Stimulated activated naive B cell treated with anti-CD40 and anti-IgM and Interleukin-4, amounts not matched to agents 10 μg/mL and 1 μg/mL and 100 μg/mL, for 72 hours (primary cell): ENCODE data around the gene MEGF11.
"Not testable (repeated sequence)": the region's sequence is repeated elsewhere in the genome, so short reads cannot be mapped to it uniquely, and the experiment has no call there.

Experiments
- ATAC-seq, 2 donors: fragments of 150-1000 bp; cut with Tn5 transposase; replicated peaks; 2 replicates each; pipeline ENCODE4 v1.10.0; 2021; ENCODE audit warnings: moderate library complexity in 1 of 2
- DNase-seq: peaks from one replicate; pipeline ENCODE4 v3.0.0; 2021
- H3K27ac Mint-ChIP-seq: one replicate; pipeline ENCODE4 v1.8.0; 2022; ENCODE audit warnings: mild to moderate bottlenecking, mixed read lengths
- H3K27me3 Mint-ChIP-seq, 2 donors: one replicate each; pipeline ENCODE4 v1.8.0; 2022; ENCODE audit warnings: mixed read lengths in 2 of 2
- H3K36me3 Mint-ChIP-seq, 2 donors: one replicate each; pipeline ENCODE4 v1.8.0; 2022; ENCODE audit warnings: mixed read lengths in 2 of 2, mild to moderate bottlenecking in 1 of 2
- H3K4me1 Mint-ChIP-seq, 2 donors: one replicate each; pipeline ENCODE4 v1.8.0; 2022; ENCODE audit warnings: mixed read lengths in 2 of 2, mild to moderate bottlenecking in 1 of 2
- H3K4me3 Mint-ChIP-seq, 2 donors: one replicate each; pipeline ENCODE4 v1.8.0; 2022; ENCODE audit warnings: mild to moderate bottlenecking in 2 of 2, mixed read lengths in 2 of 2, moderate library complexity in 1 of 2
- H3K9me3 Mint-ChIP-seq, 2 donors: one replicate each; pipeline ENCODE4 v1.8.0; 2022; ENCODE audit warnings: mixed read lengths in 2 of 2, mild to moderate bottlenecking in 1 of 2

MEGF11 gene

DNA sequence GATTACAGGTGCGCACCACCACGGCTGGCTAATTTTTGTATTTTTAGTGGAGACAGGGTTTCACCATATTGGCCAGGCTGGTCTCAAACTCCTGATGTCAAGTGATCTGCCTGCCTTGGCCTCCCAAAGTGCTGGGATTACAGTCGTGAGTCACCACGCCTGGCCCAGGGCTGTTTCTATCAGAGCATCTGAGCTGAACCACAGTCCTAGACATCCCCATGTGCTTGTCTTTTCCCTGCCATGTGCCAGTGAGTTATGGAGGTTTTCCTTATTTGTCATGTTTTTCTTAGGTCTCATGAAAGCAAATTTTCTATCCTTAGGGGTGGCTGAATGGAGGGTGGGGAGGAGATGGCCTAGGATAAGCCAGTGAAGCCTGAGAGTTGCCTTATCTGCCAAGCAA, 250.4 kb downstream of the MEGF11 start:
- H3K27ac Mint-ChIP-seq, DNase-seq, H3K9me3 Mint-ChIP-seq, H3K36me3 Mint-ChIP-seq, H3K4me1 Mint-ChIP-seq, H3K4me3 Mint-ChIP-seq, ATAC-seq: not testable (repeated sequence)
- H3K27me3 Mint-ChIP-seq = peaks cover 14 to 30% of the 10 kb centered on the region in 2 donors

DNA sequence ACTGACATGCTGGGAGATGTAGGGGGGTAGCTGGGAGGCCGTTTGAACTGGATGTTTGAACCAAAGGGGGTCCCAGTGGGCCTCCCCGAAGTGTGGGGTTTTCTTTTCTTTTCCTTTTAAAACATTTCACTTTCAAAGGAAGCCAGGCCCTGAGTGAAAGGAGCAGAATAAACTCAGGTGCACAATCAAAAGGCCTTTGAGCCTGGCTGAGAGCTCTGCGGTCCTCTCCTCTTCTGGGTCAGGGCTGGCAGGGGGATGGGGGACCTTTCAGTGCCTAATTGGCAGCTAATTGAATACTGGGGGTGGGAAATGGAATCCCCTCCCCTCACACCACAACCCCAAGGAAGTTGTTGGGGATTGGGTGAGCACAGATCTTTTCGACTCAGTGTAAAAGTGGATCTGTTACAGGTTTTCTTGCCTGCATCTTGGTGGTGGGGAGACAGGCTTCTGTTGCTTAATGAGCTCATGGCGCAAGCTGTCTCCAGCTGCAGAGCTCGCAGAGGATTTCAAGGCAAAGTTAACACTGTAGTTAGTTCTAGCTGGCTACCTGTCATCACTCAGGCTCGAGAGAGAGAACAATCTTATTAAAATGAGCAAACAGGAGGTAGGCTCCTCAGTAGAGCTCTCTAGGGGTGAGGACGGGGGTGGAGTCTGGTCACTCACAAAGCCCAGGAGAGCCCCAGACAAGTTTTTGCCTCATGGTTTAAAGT, 251.7 kb downstream of the MEGF11 start:
- H3K27me3 Mint-ChIP-seq = peaks cover 19 to 37% of the 10 kb centered on the region in 2 donors
- H3K4me1 Mint-ChIP-seq = no peaks in the 10 kb centered on the region

DNA sequence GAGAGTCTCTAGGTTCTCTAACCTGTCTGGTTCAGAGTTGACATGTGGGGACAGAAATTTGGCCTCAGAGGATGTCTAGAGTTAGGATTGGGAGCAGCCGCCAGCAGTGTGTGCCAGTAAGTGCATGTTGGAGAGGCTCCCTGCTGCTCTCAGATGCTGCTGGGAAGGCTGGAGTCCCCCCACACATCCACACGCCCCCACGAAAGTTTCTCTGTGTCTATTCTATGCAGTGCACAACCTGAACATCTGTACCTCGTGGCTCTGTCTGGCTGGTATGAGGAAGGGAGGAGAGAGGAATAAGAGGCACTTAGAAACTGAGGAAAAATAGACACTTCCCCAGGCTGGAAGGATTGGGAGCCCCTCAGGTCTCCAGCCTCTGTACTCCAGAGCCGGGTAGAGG, 252.5 kb downstream of the MEGF11 start:
- DNase-seq (no peak), ATAC-seq (no peak)
- H3K9me3 Mint-ChIP-seq = no peaks in the 10 kb centered on the region
- no peaks in the 10 kb centered on the region for H3K4me1 Mint-ChIP-seq
- no peaks in the 10 kb centered on the region for H3K36me3 Mint-ChIP-seq
- H3K27ac Mint-ChIP-seq = no peak overlapping the region
- peaks cover 19 to 31% of the 10 kb centered on the region in 2 donors for H3K27me3 Mint-ChIP-seq
- no peak overlapping the region for H3K4me3 Mint-ChIP-seq

More for the DNA sequence above, 251.7 kb downstream of the MEGF11 start:
- Mint-ChIP-seq H3K4me3 (no peak overlapping the region), H3K36me3 (no peaks in the 10 kb centered on the region), H3K9me3 (no peaks in the 10 kb centered on the region), H3K27ac (no peak overlapping the region)
- ATAC-seq (no peak), DNase-seq (no peak)

DNA sequence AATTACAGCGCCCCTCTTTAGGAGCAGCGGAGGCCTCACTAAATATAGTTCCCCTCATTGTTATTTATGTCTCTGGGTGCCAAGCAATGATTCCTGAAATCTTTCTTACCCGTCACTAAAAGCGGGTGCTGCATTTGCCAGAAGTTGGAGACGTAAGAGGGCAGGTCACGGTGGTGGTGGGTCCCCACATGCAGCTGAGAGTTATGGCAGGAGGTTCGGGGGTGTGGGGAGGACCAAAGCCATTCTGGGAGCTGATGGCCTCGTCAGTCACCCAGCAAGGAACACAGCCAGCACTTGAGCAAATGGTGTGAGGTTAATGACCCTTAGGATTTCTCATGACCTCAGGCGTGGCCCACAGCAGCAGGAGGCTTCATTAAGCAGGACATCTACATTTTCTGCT, 255.1 kb downstream of the MEGF11 start:
- Mint-ChIP-seq H3K4me3 (no peak overlapping the region), H3K27ac (no peak overlapping the region), H3K4me1 (no peaks in the 10 kb centered on the region), H3K36me3 (no peaks in the 10 kb centered on the region), H3K9me3 (no peaks in the 10 kb centered on the region), H3K27me3 (peaks cover 26 to 39% of the 10 kb centered on the region in 2 donors)
- DNase-seq = no peak
- ATAC-seq = no peak

DNA sequence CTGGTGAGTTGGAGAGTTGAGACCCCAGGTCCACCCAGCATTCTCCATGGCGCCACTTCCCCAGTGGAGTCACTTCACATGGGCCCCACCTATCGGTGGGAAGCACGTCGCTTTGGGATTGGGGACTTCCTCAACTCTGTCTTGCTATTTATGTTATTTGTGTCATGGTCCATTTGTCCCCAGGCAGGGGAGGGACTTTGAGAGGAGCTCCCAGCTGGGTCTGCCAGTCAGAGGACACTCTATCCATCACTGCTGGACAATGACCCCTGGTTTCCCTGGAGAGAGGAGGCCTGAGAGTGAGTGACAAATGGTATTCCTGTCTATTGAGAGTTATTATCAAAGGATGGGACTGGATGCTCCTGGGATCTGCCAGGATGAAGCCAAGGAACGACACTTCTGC, 256.6 kb downstream of the MEGF11 start:
- no peaks in the 10 kb centered on the region for H3K36me3 Mint-ChIP-seq
- no peak for DNase-seq
- H3K4me3 Mint-ChIP-seq = no peak overlapping the region
- ATAC-seq = no peak
- no peaks in the 10 kb centered on the region for H3K9me3 Mint-ChIP-seq
- H3K27me3 Mint-ChIP-seq = peaks cover 38 to 42% of the 10 kb centered on the region in 2 donors
- H3K27ac Mint-ChIP-seq = no peak overlapping the region
- H3K4me1 Mint-ChIP-seq = no peaks in the 10 kb centered on the region

DNA sequence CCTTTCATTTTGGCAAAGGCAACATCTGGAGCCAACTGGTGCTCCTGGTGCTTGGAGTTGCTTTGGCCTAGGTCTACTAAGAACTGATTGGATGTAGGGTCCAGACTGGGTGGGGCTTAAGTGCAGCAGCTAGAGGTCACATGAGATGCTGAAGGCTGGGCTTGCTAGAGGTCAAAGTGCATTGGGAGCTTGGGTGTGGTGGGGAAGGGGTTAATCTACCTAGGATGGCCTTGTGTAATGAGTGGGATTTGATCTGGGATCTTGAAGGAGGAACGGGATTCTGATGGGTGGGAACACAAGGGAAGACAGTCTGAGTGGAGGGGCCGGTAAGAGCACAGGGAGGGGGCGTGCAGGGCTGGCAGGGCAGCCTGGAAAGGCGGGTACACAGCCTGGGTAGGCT, 258.7 kb downstream of the MEGF11 start:
- Mint-ChIP-seq H3K27me3 (peaks cover 37 to 59% of the 10 kb centered on the region in 2 donors), H3K9me3 (no peaks in the 10 kb centered on the region), H3K27ac (no peak overlapping the region), H3K4me3 (no peak overlapping the region), H3K4me1 (no peaks in the 10 kb centered on the region), H3K36me3 (no peaks in the 10 kb centered on the region)
- DNase-seq = no peak
- ATAC-seq = no peak

DNA sequence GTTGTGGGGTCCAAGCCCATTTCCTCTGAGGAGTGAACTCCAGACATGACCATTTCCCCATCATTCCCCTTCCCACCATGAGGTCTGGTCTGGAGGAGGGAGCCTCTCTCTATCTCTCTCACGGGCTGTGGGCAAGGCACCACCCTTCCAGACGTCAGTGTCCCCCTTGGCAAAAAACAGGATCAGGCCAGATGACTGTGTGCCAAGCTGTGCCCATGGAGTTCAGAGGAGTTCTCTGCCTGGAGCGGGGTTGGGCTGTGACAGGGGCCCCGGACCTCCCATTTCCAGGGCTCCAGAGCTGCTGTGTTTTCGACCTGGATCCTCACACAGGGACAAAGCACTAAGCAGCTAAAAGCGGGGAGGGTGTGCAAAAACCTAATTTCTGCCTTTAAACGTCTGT, 259.8 kb downstream of the MEGF11 start:
- H3K27me3 Mint-ChIP-seq = peaks cover 42 to 58% of the 10 kb centered on the region in 2 donors
- H3K27ac Mint-ChIP-seq = no peak overlapping the region
- H3K4me1 Mint-ChIP-seq = no peaks in the 10 kb centered on the region
- no peak overlapping the region for H3K4me3 Mint-ChIP-seq
- no peak for DNase-seq
- H3K36me3 Mint-ChIP-seq = no peaks in the 10 kb centered on the region
- ATAC-seq = no peak
- no peaks in the 10 kb centered on the region for H3K9me3 Mint-ChIP-seq

DNA sequence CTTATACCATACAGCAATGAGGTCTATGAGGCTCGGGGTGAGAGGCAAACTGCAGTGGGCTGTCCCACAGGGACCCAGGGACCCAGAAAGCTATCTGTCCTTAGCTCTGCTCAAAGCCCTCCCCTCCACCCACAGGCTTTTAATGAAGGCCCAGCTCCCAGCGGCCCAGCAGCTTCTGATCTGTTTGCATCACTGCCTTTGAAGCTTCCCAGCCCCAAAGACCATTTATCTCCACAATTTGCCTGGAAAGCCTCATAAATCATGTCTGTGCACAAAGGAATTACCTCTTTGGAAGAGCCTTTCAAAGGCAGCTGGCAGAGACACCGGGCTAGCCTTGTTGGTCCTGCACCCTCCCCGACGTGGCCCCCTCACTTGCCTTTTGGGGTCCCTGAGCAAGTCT, 260.3 kb downstream of the MEGF11 start:
- H3K27me3 Mint-ChIP-seq = peaks cover 42 to 63% of the 10 kb centered on the region in 2 donors
- H3K4me3 Mint-ChIP-seq = no peak overlapping the region
- no peaks in the 10 kb centered on the region for H3K4me1 Mint-ChIP-seq
- no peaks in the 10 kb centered on the region for H3K9me3 Mint-ChIP-seq
- no peak for ATAC-seq
- H3K27ac Mint-ChIP-seq = no peak overlapping the region
- no peaks in the 10 kb centered on the region for H3K36me3 Mint-ChIP-seq
- DNase-seq = no peak

DNA sequence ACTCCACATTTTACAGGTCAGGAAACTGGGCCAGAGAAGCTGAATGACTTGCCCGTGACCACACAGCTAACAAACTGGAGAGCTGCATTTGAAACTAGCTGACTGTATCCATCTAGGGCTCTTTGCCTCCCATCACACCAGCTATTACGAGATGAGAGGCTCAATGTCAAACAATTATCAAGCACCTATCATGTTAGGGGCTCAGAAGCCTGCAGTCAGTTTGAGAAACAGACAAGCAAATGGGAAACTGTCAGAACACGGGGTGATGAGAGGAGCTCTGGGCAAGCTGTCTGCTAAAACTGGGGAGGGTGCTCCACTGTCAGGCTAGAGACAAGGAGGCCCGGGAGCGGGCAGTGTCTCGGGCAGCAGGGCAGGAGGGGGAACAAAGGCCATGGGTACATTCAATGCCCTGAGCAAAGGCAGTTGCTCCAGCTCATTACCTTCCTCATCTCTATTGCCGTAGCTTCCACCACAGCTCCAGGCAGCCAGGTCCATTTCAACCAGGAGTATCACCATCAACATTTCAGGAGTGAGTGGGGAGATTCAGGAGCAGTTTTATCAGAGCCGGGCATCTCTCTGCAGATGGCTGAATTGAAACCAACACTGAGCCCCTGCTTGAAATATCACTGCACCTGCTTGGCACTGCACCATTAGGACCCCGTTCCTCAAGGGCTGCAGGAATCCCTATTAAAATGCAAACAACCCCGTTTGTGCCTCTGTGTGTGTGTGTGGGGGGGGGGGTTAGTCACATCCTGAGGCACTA, 261.6 kb downstream of the MEGF11 start:
- ATAC-seq (no peak), DNase-seq (no peak)
- Mint-ChIP-seq H3K27me3 (peaks cover 37 to 62% of the 10 kb centered on the region in 2 donors), H3K4me3 (no peak overlapping the region), H3K27ac (no peak overlapping the region), H3K9me3 (no peaks in the 10 kb centered on the region), H3K4me1 (no peaks in the 10 kb centered on the region), H3K36me3 (no peaks in the 10 kb centered on the region)

DNA sequence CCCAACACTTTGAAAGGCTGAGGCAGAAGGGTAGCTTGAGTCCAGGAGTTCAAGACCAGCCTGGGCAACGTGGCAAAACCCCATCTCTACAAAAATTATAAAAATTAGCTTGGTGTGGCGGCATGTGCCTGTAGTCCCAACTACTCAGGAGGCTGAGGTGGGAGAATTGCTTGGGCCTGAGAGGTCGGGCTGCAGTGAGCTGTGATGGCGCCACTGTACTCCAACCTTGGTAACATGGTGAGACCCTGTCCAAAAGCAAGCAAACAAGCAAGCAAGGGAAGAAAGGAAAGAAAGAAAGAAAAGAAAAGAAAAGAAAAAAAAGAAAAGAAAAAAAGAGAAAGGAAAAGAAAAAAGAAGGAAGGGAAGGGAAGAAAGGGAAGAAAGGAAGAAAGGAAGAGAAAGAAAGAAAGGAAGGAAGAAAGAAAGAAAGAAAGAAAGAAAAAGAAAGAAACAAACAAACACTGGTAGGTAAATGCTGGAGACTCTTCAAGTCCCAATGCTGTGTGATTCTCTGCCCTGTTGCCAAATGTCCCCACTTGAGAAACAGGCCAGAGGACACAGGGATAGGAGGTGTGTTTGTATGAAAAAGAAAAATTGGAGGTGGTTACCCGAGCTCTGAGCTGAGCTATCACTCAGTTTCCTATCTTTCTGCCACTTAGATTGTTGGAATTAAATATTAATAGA, 263.1 kb downstream of the MEGF11 start:
- H3K4me1 Mint-ChIP-seq = no peaks in the 10 kb centered on the region
- H3K27ac Mint-ChIP-seq = no peak overlapping the region
- DNase-seq = no peak
- no peak overlapping the region for H3K4me3 Mint-ChIP-seq
- no peak for ATAC-seq
- peaks cover 37 to 61% of the 10 kb centered on the region in 2 donors for H3K27me3 Mint-ChIP-seq
- H3K9me3 Mint-ChIP-seq = no peaks in the 10 kb centered on the region
- H3K36me3 Mint-ChIP-seq = no peaks in the 10 kb centered on the region

DNA sequence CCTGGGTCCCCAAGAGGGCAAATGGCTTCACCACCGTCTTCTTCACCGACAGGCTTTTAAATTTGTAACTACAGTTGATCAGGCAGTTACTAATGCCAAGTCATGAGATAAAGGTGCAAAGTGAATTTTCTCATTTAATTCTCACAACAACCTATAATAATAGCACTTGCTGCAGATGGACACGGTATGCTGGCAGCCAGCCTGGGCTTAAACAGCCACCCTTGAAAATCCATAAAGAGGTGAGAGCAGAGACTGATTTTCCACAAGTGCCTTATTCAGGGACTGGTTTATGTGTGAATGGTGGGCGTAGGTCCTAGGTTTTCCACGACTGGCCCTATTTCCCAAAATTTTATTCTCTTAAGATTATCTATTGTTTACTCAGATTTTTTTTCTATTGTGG, 266.4 kb downstream of the MEGF11 start:
- H3K4me3 Mint-ChIP-seq = no peak overlapping the region
- peaks cover 30 to 54% of the 10 kb centered on the region in 2 donors for H3K27me3 Mint-ChIP-seq
- no peak overlapping the region for H3K27ac Mint-ChIP-seq
- no peak for ATAC-seq
- no peak for DNase-seq
- no peaks in the 10 kb centered on the region for H3K9me3 Mint-ChIP-seq
- H3K36me3 Mint-ChIP-seq = no peaks in the 10 kb centered on the region
- peaks cover 9 to 11% of the 10 kb centered on the region in 2 donors for H3K4me1 Mint-ChIP-seq

DNA sequence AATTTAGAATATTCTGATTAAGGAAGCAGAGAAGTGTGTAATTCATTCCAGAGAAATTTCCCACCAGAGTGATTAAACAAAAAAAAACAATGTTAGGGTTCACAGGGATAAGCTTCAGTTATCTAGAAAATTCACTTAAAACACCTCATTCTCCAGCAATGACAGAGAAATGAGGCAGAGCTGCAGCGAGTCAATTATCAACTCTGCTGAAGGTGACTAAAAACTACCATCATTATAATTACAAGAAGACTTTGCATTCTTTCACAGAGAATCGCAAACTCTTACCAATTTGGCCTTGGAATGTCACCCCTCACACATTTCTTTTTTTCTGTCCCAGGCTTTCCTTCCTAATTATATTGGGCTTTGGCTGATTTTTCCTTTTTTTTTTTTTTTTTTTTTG, 267.1 kb downstream of the MEGF11 start:
- H3K4me3 Mint-ChIP-seq = no peak overlapping the region
- H3K9me3 Mint-ChIP-seq = no peaks in the 10 kb centered on the region
- peaks cover 24 to 47% of the 10 kb centered on the region in 2 donors for H3K27me3 Mint-ChIP-seq
- no peaks in the 10 kb centered on the region for H3K36me3 Mint-ChIP-seq
- DNase-seq = no peak
- no peak overlapping the region for H3K27ac Mint-ChIP-seq
- ATAC-seq = no peak
- H3K4me1 Mint-ChIP-seq = peaks cover 9 to 18% of the 10 kb centered on the region in 2 donors

DNA sequence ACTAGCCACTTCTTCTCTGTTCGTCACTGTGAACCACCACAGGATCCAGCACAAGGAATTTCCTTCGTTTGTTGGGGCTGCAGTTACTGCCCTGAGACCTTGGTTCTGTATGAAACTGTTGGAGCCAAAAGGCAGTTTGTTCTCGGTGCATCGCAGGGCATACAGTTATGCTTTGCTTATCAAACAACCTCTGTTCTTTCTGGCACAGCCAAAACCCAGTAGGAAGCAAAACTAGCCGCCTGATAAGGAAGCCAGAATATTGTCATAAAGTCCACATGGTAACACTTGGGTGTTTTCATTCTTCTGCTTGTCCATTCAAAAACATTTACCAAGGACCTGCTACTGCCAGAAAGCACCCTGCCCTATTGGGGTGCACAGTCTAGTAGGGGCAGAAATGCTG, 268.2 kb downstream of the MEGF11 start:
- DNase-seq = no peak
- no peaks in the 10 kb centered on the region for H3K9me3 Mint-ChIP-seq
- ATAC-seq = no peak
- H3K36me3 Mint-ChIP-seq = no peaks in the 10 kb centered on the region
- H3K27me3 Mint-ChIP-seq = peaks cover 29 to 38% of the 10 kb centered on the region in 2 donors
- no peak overlapping the region for H3K4me3 Mint-ChIP-seq
- H3K4me1 Mint-ChIP-seq = peaks cover 9 to 25% of the 10 kb centered on the region in 2 donors
- no peak overlapping the region for H3K27ac Mint-ChIP-seq

DNA sequence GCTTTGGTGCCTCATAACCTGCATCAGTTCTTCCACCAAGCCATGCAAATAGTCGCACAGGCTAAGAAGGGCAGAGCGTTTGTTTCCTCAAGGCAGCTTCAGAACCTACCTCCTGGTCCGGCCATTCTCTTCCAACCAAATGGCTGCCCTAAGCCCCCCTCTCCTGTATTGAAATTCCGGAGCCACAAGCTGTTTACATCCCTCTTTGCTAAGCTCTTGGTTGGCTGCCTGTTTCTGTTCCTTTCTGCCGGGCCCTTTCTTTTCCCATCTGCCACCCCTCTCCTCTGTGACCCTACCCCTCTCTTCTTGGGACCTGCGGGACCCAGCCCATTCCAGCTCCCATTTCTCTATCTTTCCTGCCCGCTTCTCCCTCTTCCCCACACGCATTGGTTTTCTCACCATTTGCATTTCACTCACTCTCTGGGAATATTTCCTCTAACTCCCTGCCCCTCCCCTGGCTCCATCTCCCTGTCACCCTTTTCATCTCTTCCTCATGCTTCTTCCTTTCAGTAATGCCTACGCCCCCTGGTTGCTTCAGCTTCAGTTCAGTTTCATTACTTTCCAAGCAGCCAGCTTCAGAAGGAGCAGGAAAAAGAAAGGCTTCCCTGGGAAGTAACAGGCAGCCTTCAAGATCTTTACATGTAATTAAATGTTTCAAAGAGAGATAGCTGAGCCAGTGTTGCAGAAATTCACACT, 270.8 kb downstream of the MEGF11 start:
- no peak overlapping the region for H3K27ac Mint-ChIP-seq
- ATAC-seq = peak in 1 of 2 donors; percentile 6

More for the DNA sequence above, 270.8 kb downstream of the MEGF11 start:
- Mint-ChIP-seq H3K4me1 (peaks cover 15 to 34% of the 10 kb centered on the region in 2 donors), H3K27me3 (peaks cover 21 to 24% of the 10 kb centered on the region in 2 donors), H3K9me3 (no peaks in the 10 kb centered on the region), H3K36me3 (no peaks in the 10 kb centered on the region), H3K4me3 (peak overlapping the region; percentile 82 to 89)
- no peak for DNase-seq
